ENCODE data around the gene RAB11FIP4.
A peak's percentile ranks its signal among the peaks of the same experiment; 100 is the strongest.
"Not testable (repeated sequence)": the region's sequence is repeated elsewhere in the genome, so short reads cannot be mapped to it uniquely, and the experiment has no call there.

The RAB11FIP4 gene, protein sequence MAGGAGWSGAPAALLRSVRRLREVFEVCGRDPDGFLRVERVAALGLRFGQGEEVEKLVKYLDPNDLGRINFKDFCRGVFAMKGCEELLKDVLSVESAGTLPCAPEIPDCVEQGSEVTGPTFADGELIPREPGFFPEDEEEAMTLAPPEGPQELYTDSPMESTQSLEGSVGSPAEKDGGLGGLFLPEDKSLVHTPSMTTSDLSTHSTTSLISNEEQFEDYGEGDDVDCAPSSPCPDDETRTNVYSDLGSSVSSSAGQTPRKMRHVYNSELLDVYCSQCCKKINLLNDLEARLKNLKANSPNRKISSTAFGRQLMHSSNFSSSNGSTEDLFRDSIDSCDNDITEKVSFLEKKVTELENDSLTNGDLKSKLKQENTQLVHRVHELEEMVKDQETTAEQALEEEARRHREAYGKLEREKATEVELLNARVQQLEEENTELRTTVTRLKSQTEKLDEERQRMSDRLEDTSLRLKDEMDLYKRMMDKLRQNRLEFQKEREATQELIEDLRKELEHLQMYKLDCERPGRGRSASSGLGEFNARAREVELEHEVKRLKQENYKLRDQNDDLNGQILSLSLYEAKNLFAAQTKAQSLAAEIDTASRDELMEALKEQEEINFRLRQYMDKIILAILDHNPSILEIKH
- 2.0 to 116 (median 36.4) reads per million in 18 experiments for total RNA-seq

- DNase-seq, result peak in 1 of 2 donors; percentile 8
These were observed at the start of gene RAB11FIP4 for GRCh38 chr17:31391496-31391949. Gene RAB11FIP4, plus strand, starts transcription at chr17:31391675. Its CDS starts 178 bp downstream, at chr17:31391853.

DNA sequence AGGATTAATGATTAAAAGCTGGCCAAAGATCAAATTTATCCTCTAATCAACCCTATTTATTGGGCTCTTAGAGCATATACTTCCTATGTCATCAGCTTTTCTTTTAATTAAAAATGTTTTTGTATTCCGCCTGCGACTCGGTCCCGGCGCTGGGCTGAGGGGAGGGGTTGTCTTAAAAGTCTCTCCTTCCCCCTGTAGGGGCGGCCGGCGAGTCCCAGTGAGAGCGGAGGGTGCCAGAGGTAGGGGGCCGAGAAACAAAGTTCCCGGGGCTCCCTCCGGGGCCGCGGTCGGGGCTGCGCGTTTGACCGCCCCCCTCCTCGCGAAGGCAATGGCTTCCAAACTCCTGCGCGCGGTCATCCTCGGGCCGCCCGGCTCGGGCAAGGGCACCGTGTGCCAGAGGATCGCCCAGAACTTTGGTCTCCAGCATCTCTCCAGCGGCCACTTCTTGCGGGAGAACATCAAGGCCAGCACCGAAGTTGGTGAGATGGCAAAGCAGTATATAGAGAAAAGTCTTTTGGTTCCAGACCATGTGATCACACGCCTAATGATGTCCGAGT lies 46.2 kb upstream of the RAB11FIP4 start:
- DNase-seq, result not testable (repeated sequence)

GRCh38 chr17:31349454-31349853 lies 42.0 kb upstream of the RAB11FIP4 start:
- no peak for DNase-seq

- DNase-seq, result no peak
These were observed 35.5 kb upstream of the RAB11FIP4 start for GRCh38 chr17:31355935-31356334.

DNA sequence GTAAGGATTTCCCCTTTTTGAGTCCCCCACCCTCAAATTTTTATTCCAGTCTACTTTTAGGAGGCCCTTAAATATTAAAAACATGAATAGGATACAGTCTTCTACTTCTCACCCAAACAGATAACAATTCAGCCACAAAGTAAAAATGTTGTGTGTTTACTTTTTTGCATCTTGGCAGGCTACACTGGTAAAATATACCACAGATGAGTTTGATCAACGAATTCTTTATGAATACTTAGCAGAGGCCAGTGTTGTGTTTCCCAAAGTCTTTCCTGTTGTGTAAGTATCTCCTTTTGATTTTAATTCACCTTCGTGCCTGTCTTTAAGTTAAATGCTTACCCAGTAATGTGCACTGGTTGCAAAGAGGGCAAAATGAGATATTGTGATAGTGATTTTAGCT lies 34.4 kb upstream of the RAB11FIP4 start:
- DNase-seq, result no peak

DNA sequence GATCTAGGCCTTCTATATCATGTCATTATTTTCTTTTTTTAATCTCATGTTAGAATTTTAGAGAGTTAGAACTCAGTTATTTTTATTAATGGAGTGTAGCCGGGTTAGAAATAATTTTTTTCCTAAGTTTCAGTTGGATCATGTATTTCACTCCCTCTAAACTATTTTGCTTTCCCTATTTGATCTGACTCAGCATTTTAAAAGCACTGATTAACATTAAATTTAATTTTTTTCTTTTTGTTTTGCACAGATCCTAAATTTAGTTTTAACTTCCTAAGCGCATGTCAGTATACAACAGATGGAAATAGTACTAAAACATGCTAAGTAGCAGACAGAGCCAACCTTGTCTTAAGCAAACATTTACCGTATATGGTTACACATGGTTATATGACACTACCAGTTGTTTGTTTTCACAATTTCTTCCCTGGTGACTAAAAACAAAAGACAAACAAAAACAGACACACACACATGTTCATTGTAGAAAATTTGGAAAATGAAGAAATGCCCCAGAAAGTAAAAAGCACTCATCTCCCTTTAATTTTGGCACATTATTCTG lies 33.6 kb upstream of the RAB11FIP4 start:
- DNase-seq, result no peak

GRCh38 chr17:31364012-31364411 lies 27.5 kb upstream of the RAB11FIP4 start:
- no peak for DNase-seq

DNA sequence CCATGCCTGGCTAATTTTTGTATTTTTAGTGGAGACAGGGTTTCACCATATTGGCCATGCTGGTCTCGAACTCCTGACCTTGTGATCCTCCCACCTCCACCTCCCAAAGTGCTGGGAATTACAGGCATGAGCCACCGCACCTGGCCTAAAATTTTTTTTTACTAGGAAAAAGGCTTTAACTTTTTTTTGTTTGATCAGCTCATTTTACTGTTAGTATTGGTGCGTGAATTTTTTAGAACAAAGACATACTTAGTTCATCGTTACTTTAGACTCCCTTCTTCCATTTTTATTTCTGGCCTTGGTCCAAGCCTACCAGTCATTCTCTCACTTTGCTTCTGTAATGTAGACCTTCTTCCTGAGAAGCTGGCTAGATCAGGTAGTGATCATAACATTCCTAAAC lies 25.4 kb upstream of the RAB11FIP4 start:
- DNase-seq, result no peak

GRCh38 chr17:31369266-31369665 lies 22.2 kb upstream of the RAB11FIP4 start:
- no peak for DNase-seq

DNA sequence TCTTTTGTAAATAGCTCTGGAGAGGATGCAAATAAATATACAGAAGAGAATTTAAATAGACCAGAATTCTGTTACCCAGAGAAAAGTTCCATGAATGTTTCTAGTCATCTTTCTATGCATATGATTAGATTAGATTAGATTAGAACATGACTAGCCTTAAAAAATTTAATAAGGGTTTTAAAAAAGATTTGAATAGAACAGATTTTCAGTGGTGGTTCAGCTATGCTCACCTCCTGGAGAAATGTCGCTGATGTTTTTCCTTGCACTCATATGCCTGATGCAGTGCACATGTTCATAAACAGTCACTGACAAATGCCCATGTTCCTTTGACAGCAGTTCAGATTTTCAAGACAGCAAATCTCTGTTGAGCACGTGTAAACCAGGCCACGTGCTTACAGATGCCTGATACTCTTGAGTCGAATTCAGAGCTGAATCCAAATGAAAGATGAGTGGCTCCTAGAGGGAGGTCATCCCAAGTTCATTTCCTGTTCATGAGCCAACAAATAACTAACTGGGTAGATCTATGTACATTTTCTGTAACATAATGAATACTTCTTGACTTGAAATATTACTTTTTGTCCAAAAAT lies 19.9 kb upstream of the RAB11FIP4 start:
- peak in 1 of 2 donors; percentile 37 for DNase-seq

- peak; percentile 82 to 88 for DNase-seq
These were observed 18.1 kb upstream of the RAB11FIP4 start for GRCh38 chr17:31373150-31374093.

DNA sequence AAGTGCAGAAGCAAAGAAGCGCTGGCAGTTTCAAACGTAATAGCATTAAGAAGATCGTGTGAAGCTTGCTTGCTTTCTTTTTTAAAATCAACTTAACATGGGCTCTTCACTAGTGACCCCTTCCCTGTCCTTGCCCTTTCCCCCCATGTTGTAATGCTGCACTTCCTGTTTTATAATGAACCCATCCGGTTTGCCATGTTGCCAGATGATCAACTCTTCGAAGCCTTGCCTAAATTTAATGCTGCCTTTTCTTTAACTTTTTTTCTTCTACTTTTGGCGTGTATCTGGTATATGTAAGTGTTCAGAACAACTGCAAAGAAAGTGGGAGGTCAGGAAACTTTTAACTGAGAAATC lies 17.4 kb upstream of the RAB11FIP4 start:
- DNase-seq, result peak in 1 of 2 donors; percentile 85

DNA sequence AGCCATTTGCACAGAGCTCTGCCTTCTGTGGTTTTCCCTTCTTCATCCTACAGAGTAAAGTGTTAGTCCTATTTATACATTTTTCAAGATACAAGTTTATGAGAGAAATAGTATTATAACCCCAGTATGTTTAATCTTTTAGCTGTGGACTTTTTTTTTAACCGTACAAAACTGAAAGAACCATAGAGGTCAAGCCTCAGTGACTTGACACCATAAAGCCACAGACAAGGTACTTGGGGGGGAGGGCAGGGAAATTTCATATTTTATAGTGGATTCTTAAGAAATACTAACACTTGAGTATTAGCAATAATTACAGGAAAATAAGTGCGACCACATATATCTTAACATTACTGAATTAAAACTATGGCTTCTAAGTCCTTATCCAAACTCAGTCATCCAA lies 17.0 kb upstream of the RAB11FIP4 start:
- DNase-seq, result no peak

- DNase-seq, result no peak
These were observed 12.8 kb upstream of the RAB11FIP4 start for GRCh38 chr17:31378638-31379037.

- DNase-seq, result peak; percentile 59 to 75
These were observed 11.8 kb upstream of the RAB11FIP4 start for GRCh38 chr17:31379597-31380205.

DNA sequence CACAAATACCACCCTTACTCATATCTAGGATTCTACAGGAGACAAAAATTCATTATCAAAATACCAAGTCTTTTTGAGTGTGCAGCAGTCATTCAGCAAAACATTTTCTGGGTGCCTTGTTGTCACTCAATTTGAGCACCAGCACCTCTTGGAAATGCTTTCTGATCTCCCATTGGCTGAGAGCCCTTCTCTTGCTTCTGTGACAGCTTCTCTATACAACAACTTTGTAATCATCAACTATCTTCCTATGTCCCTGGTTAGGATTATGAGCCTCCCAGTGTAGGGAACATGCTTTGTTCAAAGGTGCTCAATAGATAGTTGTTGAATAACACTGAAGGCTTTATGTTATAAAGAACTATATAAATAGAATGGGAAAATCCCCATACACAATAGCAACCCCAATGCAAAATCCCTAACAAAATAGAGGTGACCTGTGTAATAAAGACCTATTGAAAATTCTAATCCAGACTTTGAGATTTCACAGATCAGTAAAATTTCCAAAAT lies 10.3 kb upstream of the RAB11FIP4 start:
- no peak for DNase-seq

DNA sequence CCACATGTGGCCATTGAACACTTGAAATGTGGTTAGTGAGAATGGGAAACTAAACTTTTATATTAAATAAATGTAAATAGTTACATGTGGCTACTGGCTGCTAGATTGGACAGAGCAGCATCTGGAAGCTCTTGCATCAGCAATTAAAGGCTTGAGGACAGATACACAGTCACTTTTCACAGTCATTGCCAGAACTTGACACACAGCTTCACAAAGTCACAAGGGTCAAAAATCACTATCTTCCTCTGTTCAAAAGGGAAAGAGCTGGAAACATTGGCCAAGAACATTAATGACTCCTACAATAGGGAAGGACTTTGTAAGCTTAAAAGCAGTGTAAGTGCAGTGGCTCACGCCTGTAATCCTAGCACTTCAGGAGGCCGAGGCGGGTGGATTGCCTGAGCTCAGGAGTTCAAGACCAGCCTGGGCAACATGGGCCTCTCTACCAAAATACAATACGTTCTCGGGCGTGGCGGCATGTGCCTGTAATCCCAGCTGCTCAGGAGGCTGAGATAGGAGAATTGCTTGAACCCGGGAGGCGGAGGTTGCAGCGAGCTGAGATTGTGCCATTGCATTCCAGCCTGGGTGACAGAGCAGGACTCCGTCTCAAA lies 8.7 kb upstream of the RAB11FIP4 start:
- DNase-seq, result peak; percentile 26 to 46

- DNase-seq, result not testable (repeated sequence)
These were observed 8.0 kb upstream of the RAB11FIP4 start for GRCh38 chr17:31383488-31383887.

DNA sequence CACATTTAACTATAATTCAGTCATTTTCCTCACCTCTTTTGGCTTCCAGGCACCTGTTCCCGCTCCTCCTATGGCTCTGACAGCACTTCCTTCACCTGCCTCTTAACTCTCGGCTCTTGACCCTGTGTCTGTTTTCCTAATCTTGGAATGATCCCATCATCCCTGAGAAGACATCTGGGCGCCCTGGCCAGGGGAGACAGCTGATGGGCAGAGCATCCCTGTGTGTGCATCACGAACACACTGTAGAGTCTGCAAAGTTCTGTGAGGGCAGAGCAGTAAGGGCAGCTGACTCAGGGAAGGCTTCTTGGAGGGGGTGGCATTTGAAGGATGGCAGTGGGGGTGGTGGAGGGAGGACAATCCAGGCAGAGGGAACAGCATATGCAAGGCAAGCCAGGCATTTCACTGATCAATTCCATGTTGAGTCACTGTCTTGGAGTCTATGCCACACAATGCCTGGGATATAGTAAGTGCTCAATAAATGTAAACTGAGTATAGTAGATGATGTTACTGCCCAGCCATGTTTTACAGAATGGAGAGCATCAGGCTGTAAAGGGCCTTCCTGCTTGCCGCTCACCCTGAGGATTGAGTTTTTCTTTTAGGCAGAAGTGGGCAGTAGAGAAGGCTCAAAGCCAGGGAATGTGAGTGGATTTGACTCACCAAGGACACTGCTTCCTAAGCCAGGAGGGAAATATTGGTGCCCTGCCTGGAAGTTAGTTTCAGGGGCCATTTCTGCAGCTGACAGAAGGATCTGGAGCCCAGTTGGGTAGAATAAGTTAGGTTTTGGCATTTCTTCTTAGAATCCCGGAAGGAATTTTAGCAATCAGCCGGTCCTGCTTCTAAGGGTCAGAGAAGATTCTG lies 5.8 kb upstream of the RAB11FIP4 start:
- no peak for DNase-seq

Data from inflammatory macrophage (primary cell).